Measurements from ENCODE around the gene MRPL41.

DNA sequence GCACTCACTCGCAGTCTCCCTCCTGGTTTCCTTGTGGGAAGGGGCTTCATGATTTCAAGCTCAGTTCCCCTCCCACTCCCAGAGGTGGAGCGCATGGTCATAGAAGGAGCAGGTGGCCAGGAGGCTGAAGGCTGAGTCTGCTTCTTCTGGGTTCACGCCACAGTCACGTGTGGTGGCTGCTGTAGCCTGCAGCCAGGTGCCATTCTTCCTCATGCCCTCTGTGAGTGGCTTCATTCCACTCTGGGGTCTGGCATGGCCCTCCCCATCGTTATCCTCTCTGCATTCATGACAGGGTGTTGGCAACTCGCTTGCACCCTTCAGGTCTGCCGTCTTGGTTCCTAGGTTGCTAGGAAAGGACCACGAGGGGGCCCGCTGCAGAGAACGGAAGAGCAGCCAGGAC, 3.5 kb downstream of the MRPL41 start:
- no peak for TF ChIP-seq EZH2 (IDR thresholded peaks at IDR 0.05; ENCODE audit: insufficient read depth, poor library complexity, severe bottlenecking)
- TF ChIP-seq EZH2phosphoT487 (IDR thresholded peaks at IDR 0.05; ENCODE audit: insufficient read depth, low read depth), result no peak

All from GM23248 (cell line).